HepG2 (cell line): ENCODE data around the gene SULT1E1. TPM values are rescaled to one million over a fixed set of nuclear protein-coding genes. Genes with fewer than 3 reads are reported as not detected.

Source experiments
- AGO2 ChIP-seq: fragments of 200-400 bp; formaldehyde crosslinking; optimal IDR thresholded peaks from 2 replicates; pipeline ENCODE3; 2017; ENCODE audit warnings: mild to moderate bottlenecking, low read depth, low read length, moderate library complexity
- BRD4 ChIP-seq: sonication (generic); formaldehyde crosslinking; IDR thresholded peaks from 2 replicates; pipeline ENCODE4 v1.4.0; 2020; ENCODE audit warnings: missing genetic modification reagents
- EED ChIP-seq: sonication (generic); formaldehyde crosslinking; IDR thresholded peaks from 2 replicates; pipeline ENCODE4 v1.5.0; 2020; ENCODE audit warnings: mild to moderate bottlenecking, missing genetic modification reagents
- FIP1L1 ChIP-seq: fragments of 200-400 bp; formaldehyde crosslinking; IDR thresholded peaks from 2 replicates; pipeline ENCODE4 v1.6.1; 2018; ENCODE audit warnings: low read depth, mild to moderate bottlenecking, low read length, moderate library complexity, borderline replicate concordance; ENCODE audit not compliant: insufficient read depth
- FOSL2 ChIP-seq: sonication (generic); formaldehyde crosslinking; IDR thresholded peaks from 2 replicates; pipeline ENCODE4 v1.4.0; 2020; ENCODE audit warnings: missing genetic modification reagents
- HMGXB3 ChIP-seq: sonication (generic); formaldehyde crosslinking; IDR thresholded peaks from 2 replicates; pipeline ENCODE4 v1.4.0; 2020; ENCODE audit warnings: missing genetic modification reagents, borderline replicate concordance
- PHF5A ChIP-seq: IDR thresholded peaks from one replicate; pipeline ENCODE4 v1.6.1; 2018; ENCODE audit warnings: low read depth, missing genetic modification reagents; ENCODE audit not compliant: unreplicated experiment
- TFE3 ChIP-seq: IDR thresholded peaks from 2 replicates; pipeline ENCODE4 v1.6.1; 2016
- ZBTB25 ChIP-seq: IDR thresholded peaks from 2 replicates; pipeline ENCODE4 v1.6.1; 2018; ENCODE audit warnings: missing genetic modification reagents
- ZBTB38 ChIP-seq: sonication (generic); formaldehyde crosslinking; IDR thresholded peaks from 2 replicates; pipeline ENCODE4 v1.5.1; 2020; ENCODE audit warnings: mild to moderate bottlenecking, missing genetic modification reagents
- ZBTB4 ChIP-seq: sonication (generic); formaldehyde crosslinking; IDR thresholded peaks from 2 replicates; pipeline ENCODE4 v1.4.0; 2020; ENCODE audit warnings: missing genetic modification reagents, mild to moderate bottlenecking, borderline replicate concordance
- ZC3H4 ChIP-seq: sonication (generic); formaldehyde crosslinking; IDR thresholded peaks from 2 replicates; pipeline ENCODE4 v1.4.0; 2020; ENCODE audit warnings: missing genetic modification reagents, borderline replicate concordance
- ZKSCAN5 ChIP-seq: sonication (generic); formaldehyde crosslinking; IDR thresholded peaks from 2 replicates; pipeline ENCODE4 v1.5.1; 2020; ENCODE audit warnings: mild to moderate bottlenecking, missing genetic modification reagents
- ZNF282 ChIP-seq: fragments of 450-650 bp; IDR thresholded peaks from 2 replicates; pipeline ENCODE4 v1.6.1; 2018; ENCODE audit not compliant: partially characterized antibody
- ZNF34 ChIP-seq: sonication (generic); formaldehyde crosslinking; IDR thresholded peaks from 2 replicates; pipeline ENCODE4 v1.4.0; 2020; ENCODE audit warnings: mild to moderate bottlenecking, missing genetic modification reagents, borderline replicate concordance
- ZNF619 ChIP-seq: sonication (generic); formaldehyde crosslinking; IDR thresholded peaks from 2 replicates; pipeline ENCODE4 v1.4.0; 2020; ENCODE audit warnings: mild to moderate bottlenecking, missing genetic modification reagents
- ZNF83 ChIP-seq: sonication (generic); formaldehyde crosslinking; IDR thresholded peaks from 2 replicates; pipeline ENCODE4 v1.4.0; 2020; ENCODE audit warnings: missing genetic modification reagents, mild to moderate bottlenecking, borderline replicate concordance
- ZNF883 ChIP-seq: sonication (generic); formaldehyde crosslinking; IDR thresholded peaks from 2 replicates; pipeline ENCODE4 v1.5.1; 2020; ENCODE audit warnings: mild to moderate bottlenecking, missing genetic modification reagents; ENCODE audit errors: not compliant biosample characterization
- polyA plus RNA-seq, 8 experiments: library from polyadenylated mRNA; depleted of rRNA in 3 of 8; stranded (reverse) in 7 of 8; unstranded in 1 of 8; fragments of >200 nt; fragmentation: Illumina TruSeq in 4 of 8; extraction: Trizol in 4 of 8; gene quantifications; 2 replicates each; pipeline versions ENCODE4 v1.2.1 to v1.2.3, GENCODE V29; 2011 to 2016; ENCODE audit warnings: low read depth in 4 of 8, missing spikeins in 1 of 8, mixed read lengths in 1 of 8; ENCODE audit not compliant: insufficient read depth in 1 of 8
- total RNA-seq, 5 experiments: library from RNA; depleted of rRNA; stranded (reverse); fragments of >200 nt; fragmentation: Illumina TruSeq; extraction: Trizol; gene quantifications; 2 replicates each; pipeline ENCODE4 v1.2.3, GENCODE V29; 2016; ENCODE audit warnings: low read depth in 1 of 5

SULT1E1 gene
- total and polyA plus RNA-seq, 2 of the 13 experiments (the other 11 are each of a cell fraction or from before 2014, with no cell fraction given): 1.7 to 3.9 TPM

- TF ChIP-seq ZC3H4 (CRISPR knock-in tag) (peak; percentile 99), ZNF34 (0 out of 2 replicates have a peak, but pooled peaks have one; percentile 1), FOSL2 (CRISPR knock-in tag) (peak; percentile 15; the same call in 1 of the 2 replicates), TFE3 (CRISPR knock-in tag) (no peak), ZKSCAN5 (0 out of 2 replicates have a peak, but pooled peaks have one; percentile 13), HMGXB3 (0 out of 2 replicates have a peak, but pooled peaks have one; percentile 12), ZNF282 (no peak), EED (CRISPR knock-in tag) (0 out of 2 replicates have a peak, but pooled peaks have one; percentile 58), PHF5A (CRISPR knock-in tag) (peak; percentile 11), AGO2 (peak; percentile 51), ZNF883 (peak; percentile 62), BRD4 (CRISPR knock-in tag) (peak; percentile 54), ZNF83 (CRISPR knock-in tag) (0 out of 2 replicates have a peak, but pooled peaks have one; percentile 16), FIP1L1 (0 out of 2 replicates have a peak, but pooled peaks have one; percentile 77), ZBTB4 (peak; percentile 71), ZNF619 (CRISPR knock-in tag) (no peak; the same call in 1 of the 2 replicates), ZBTB25 (0 out of 2 replicates have a peak, but pooled peaks have one; percentile 3), ZBTB38 (CRISPR knock-in tag) (peak; percentile 99)
These were observed 28.2 kb downstream of the SULT1E1 start (continued) for GRCh38 chr4:69831646-69832325.
